Measurements from ENCODE around the gene HOXD11. TPM values are rescaled to one million over a fixed set of nuclear protein-coding genes. Genes with fewer than 3 reads are reported as not detected.

Gene HOXD11
- total and polyA plus RNA-seq, 2 donors (not counting 1 experiment from before 2014, with no cell fraction given), result not detected

DNA sequence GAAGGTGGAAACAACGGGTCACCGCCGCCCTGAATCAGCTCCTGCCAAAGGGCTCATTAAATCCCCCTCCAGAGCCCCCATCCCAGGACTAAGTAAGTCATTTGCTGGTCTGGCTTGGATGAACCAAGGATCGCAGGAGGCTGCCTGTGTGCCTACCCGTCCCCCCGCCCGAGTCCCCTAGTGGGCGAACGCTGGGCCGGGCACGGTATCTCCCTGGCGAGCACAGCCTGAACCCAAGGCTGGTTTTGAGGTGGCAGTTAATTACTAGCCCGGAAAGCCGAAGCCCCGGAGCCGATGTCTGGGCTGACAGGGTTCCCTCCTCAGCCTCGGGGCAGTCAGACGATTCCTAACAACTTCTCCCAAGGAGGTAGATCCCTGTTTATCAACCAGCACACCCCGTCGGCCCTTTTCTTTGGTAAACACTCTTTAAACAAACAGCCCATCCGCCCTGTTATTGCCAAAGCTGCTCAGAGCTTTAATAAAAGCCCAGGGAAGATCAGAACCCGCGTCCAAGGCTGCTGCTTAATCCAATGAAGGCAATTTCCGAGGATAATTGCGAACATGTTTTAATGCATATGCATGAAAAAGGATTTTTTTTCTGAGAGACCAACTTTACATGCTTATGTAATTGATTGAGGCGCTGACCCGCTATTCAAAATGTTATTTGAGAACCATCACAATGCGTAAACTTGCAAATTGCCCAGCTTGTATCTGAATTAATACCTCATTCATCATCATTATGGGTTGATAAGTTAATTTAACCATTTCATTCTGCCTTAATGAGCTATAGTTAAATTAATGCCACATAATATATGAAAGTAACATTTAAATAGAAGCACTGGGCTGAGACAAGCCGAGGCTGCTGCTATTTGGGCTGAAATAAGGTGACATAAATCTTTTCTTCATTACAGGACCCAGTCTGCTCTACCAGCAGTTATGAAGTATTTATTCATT is 33.9 kb upstream of the HOXD11 start:
- intact Hi-C loops (cut with micrococcal nuclease), result no loop called here
- H3K4me1 ChIP-seq (ENCODE audit: control insufficient read depth in 2 of 2, insufficient read depth in 2 of 2, low read length in 2 of 2), result peaks cover 4 to 8% of the 10 kb centered on the region in 2 donors
- H3K27me3 Mint-ChIP-seq, result peaks cover 77% of the 10 kb centered on the region
- no peaks in the 10 kb centered on the region for H3K4me1 Mint-ChIP-seq
- POLR2A ChIA-PET, result no interaction called here
- H3K27ac Mint-ChIP-seq, result no peak overlapping the region
- 10% methylated on average over 24 of the region's 29 CpGs for WGBS (ENCODE audit: insufficient coverage)
- no peak overlapping the region for H3K9ac ChIP-seq (ENCODE audit: low read length)
- no peak overlapping the region for H2AFZ ChIP-seq (ENCODE audit: insufficient read depth, low read depth, low read length, poor library complexity, severe bottlenecking)
- no peak for TF ChIP-seq EZH2 (IDR thresholded peaks at IDR 0.05; ENCODE audit: borderline replicate concordance, insufficient read depth, low read depth, low read length, poor library complexity, severe bottlenecking)
- no peak for TF ChIP-seq CTCF (IDR thresholded peaks at IDR 0.05)
- CTCF ChIA-PET, result interaction anchor here (1.1 kb wide), 1 partner anchor 12 kb away, joined by 3 read pairs; no protein-coding TSS in a partner anchor
- peak; percentile 23 for DNase-seq
- H3K36me3 ChIP-seq (replicated peaks in 1 of 2; ENCODE audit: control extremely low read depth in 1 of 2, control insufficient read depth in 1 of 2, extremely low read depth in 1 of 2, insufficient read depth in 2 of 2, low read length in 1 of 2), result no peaks in the 10 kb centered on the region
- no peaks in the 10 kb centered on the region for H3K9me3 Mint-ChIP-seq (ENCODE audit: insufficient read depth)
- peaks cover 1 to 86% (median 67%) of the 10 kb centered on the region in 4 experiments for H3K27me3 ChIP-seq (replicated peaks in 1 of 4; ENCODE audit: control extremely low read depth in 1 of 4, control insufficient read depth in 3 of 4, insufficient read depth in 4 of 4, low read length in 3 of 4)
- no peak overlapping the region for H3K4me2 ChIP-seq (replicated peaks; ENCODE audit: low read depth, low read length, poor library complexity, severe bottlenecking)
- H3K4me3 Mint-ChIP-seq, result no peak overlapping the region
- no peaks in the 10 kb centered on the region for H4K20me1 ChIP-seq (ENCODE audit: control insufficient read depth, insufficient read depth, low read length, poor library complexity, severe bottlenecking)
- no peak overlapping the region for H3K27ac ChIP-seq (ENCODE audit: low read length in 2 of 2)
- H3K79me2 ChIP-seq (ENCODE audit: control insufficient read depth, insufficient read depth, low read length), result no peaks in the 10 kb centered on the region
- ATAC-seq (ENCODE audit: low read depth), result no peak
- no peak overlapping the region for H3K4me3 ChIP-seq (ENCODE audit: control extremely low read depth in 1 of 5, extremely low read depth in 1 of 5, insufficient read depth in 1 of 5, low read depth in 2 of 5, low read length in 4 of 5)
- peaks cover 0 to 25% (median 5%) of the 10 kb centered on the region in 3 donors for H3K9me3 ChIP-seq (ENCODE audit: control extremely low read depth in 1 of 3, control insufficient read depth in 2 of 3, insufficient read depth in 1 of 3, low read length in 2 of 3)

Data from B cell (primary cell).